NCI-H510A (cell line): ENCODE data around the gene WDR75.

Source experiments
- DNase-seq: peaks from one replicate; lab custom pipeline; 2025; lab: John Stamatoyannopoulos, UW

WDR75 gene

DNA sequence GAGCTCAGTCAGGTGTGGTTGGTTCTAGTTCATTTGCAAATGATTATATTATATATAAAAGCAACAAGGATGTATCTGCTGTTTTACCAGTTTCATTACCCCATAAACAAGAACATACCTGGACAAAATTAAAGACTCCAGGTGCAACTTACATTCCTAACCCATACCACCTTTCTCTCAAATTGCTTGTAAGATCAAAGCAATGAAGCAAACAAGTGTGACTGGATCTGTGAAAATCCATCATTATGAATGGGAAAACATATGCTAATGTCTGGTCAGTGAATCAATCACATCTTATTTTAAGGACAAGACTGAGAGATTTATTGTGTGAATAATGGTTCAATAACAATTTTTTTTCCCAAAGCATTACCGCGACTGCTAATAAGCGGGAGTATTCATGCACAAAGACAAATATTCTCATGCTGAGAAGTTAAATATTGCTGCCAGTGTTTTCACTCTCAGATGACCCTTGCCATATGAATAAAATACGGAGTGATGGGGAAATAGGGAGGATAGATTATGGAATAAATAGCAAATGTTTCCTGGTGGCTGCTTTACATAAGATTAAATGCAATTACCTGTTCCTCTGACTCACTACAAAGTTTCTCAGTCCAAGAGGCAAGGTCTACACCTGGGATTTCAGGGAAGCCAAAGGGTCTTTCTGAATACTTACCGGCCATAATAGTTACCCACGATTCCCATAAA is 59.3 kb downstream of the WDR75 start:
- no peak for DNase-seq

- no peak for DNase-seq
Observed at GRCh38 chr2:189501487-189501886, 60.2 kb downstream of the WDR75 start.

DNA sequence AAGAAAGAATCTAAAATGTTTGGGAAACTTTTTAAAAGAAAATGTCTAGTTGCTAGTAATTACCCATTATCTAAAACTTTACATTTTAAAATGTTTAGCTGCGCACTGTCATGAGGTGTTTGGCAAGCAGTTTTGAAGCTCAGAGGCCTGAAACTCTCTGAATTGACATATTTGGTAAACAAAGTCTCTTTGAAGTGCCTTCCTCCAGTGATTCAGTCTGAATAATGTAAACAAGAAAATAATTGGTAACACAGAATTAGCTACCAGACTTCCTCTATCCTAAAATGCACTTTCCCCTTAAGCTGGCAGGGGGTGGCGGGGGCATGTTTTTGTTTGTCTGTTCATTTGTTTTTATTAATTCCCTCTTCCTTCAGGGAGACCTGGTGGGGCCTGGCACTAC is 61.4 kb downstream of the WDR75 start:
- DNase-seq: no peak

- DNase-seq: no peak
Observed at GRCh38 chr2:189504238-189504637, 63.0 kb downstream of the WDR75 start.

DNA sequence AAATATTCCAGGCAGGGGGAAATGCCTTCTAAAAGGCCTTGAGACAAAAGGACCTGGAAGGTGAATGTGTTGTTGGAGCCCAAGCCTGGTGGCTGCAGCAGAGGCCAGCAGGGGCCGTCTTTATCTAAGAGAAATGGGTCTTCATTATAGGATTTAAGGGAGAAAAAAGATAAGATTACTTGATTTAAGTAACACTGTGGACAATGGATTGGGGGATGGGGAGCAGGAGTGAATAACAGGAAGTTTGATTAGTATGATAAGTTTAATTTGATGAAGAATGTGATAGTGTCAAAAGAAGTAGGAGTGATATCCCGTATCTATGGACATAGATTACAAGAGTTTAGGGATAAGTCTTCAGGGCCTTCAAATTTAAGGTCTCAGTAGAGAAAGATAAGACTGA is 64.2 kb downstream of the WDR75 start:
- no peak for DNase-seq

- DNase-seq: no peak
Observed at GRCh38 chr2:189506514-189506976, 65.3 kb downstream of the WDR75 start.

GRCh38 chr2:189511210-189511959 is 70.1 kb downstream of the WDR75 start:
- DNase-seq: no peak

DNA sequence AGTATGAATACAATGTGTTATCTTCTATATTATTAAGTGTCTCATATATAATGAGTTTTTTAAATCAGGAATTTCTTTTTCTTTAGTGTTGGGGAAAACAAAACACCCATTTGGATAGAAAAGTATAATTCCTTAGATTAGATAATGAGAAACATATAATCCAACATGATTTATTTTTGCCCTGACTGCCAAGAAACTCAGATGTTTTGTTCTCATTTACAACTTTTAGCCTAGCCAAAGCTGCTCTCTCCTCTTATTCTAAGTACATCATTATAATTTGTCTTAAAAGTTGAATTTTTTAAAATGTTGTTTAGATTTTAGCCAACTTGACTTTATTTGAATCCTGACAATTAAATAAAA is 70.7 kb downstream of the WDR75 start:
- no peak for DNase-seq

GRCh38 chr2:189512879-189513278 is 71.6 kb downstream of the WDR75 start:
- no peak for DNase-seq

DNA sequence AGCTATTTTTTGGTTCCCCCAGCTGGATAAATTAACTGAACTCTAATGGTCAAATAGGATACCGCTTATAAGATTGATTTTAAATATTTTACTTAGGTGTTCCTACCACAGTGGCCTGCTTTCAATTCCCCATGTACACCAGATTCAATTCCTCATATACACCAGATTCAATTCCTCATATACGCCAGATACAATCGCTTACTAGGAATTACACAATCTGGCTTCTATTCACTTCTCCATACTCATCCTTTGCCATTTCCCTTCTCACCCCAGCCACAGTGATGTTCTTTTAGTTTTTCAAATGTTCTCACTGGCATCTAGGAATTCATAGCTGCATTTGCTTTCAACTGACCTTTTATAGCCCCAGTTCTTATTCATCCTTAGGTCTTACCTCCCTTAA is 72.8 kb downstream of the WDR75 start:
- no peak for DNase-seq

- no peak for DNase-seq
Observed at GRCh38 chr2:189515264-189515663, 74.0 kb downstream of the WDR75 start.

DNA sequence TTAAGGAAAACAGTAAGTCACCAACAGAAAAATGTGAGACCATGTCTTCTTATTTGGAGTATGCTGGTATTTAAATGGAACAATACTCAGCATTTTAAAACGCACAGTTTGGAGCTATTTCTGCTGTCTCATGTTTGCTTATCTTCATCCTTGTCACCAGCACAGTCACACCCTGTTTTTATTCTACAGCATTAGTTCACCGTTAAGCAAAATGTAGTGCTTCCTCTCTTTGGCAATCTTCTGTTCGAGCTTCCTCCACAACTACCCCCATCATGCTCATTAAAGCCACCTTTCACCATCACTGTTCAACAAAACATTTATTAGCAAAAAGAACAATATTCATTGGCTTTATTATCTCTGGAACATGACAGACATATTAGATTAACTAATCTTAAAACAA is 75.3 kb downstream of the WDR75 start:
- DNase-seq: no peak

GRCh38 chr2:189517847-189518535 is 76.7 kb downstream of the WDR75 start:
- no peak for DNase-seq

DNA sequence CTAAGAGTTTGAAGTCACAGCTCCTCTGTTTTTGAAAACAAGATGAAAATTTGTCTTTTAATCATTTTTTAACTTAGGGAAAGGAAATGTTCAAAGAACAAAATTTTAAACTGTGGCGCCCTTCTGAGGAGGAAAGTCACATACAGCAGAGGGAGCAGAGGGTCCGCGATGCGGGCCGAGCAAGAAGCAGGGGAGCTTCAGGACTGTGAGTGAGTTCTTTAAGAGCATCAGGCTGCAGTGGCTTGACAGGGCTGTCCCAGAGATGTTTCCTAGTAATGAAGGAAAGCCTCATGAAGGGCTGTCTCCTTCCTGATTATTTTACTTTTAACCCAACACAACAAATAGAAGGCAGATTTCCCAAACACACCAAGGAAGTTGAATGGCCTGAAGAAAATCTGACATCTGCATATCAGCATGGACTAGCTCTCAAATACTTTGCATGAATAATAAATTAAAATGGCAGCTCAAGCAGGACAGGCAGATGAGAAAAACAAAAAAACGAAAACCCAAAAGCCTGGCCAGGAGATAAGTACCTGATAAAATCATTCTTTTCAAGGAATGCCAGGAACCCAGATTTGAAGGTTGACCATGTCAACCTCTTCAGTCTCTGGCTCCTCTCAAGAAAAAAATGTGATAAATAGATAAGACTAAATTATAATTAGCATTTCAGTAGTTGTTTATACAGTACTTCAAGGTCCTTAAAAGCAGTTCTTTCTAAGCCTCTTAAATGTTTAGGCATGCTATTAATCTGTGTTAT is 78.5 kb downstream of the WDR75 start:
- DNase-seq: no peak

- no peak for DNase-seq
Observed at GRCh38 chr2:189521699-189522434, 80.6 kb downstream of the WDR75 start.

GRCh38 chr2:189522435-189523151 is 81.3 kb downstream of the WDR75 start:
- DNase-seq: no peak

GRCh38 chr2:189524746-189525145 is 83.5 kb downstream of the WDR75 start:
- DNase-seq: no peak
